ENCODE results near the gene MCL1.

DNA sequence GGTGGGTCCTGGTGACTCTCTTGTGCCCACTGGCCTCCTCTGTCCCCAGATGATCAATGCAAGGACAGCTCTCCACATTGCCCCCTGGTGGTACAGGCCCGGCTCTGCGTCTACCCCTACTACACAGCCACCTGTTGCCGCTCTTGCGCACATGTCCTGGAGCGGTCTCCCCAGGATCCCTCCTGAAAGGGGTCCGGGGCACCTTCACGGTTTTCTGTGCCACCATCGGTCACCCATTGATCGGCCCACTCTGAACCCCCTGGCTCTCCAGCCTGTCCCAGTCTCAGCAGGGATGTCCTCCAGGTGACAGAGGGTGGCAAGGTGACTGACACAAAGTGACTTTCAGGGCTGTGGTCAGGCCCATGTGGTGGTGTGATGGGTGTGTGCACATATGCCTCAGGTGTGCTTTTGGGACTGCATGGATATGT is 19.4 kb downstream of the MCL1 start:
- TF ChIP-seq, protein P1, sequence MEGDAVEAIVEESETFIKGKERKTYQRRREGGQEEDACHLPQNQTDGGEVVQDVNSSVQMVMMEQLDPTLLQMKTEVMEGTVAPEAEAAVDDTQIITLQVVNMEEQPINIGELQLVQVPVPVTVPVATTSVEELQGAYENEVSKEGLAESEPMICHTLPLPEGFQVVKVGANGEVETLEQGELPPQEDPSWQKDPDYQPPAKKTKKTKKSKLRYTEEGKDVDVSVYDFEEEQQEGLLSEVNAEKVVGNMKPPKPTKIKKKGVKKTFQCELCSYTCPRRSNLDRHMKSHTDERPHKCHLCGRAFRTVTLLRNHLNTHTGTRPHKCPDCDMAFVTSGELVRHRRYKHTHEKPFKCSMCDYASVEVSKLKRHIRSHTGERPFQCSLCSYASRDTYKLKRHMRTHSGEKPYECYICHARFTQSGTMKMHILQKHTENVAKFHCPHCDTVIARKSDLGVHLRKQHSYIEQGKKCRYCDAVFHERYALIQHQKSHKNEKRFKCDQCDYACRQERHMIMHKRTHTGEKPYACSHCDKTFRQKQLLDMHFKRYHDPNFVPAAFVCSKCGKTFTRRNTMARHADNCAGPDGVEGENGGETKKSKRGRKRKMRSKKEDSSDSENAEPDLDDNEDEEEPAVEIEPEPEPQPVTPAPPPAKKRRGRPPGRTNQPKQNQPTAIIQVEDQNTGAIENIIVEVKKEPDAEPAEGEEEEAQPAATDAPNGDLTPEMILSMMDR (IDR thresholded peaks at IDR 0.05) = peak; percentile 79 to 87 (median 83)
- TF ChIP-seq POLR2A (IDR thresholded peaks at IDR 0.05) = no peak
